Stimulated activated CD8-positive, alpha-beta memory T cell treated with anti-CD3 and anti-CD28 coated beads, Interleukin-2, amount 100 ng/mL, for 1 hour (primary cell): Measurements from ENCODE around the gene KIF18B.

ENCODE experiments used
- DNase-seq, 2 donors: peaks; one replicate each; pipeline ENCODE4 v3.0.0-alpha.2; 2020; ENCODE audit warnings: low read depth in 2 of 2

Gene KIF18B

GRCh38 chr17:44940317-44940716, 7.3 kb downstream of the KIF18B start:
- no peak for DNase-seq

GRCh38 chr17:44935116-44935515, 12.5 kb downstream of the KIF18B start:
- no peak for DNase-seq

GRCh38 chr17:44934745-44935105, 12.8 kb downstream of the KIF18B start:
- DNase-seq = no peak

- DNase-seq = no peak
Measured at GRCh38 chr17:44933824-44934744, 13.5 kb downstream of the KIF18B start.

GRCh38 chr17:44932787-44933097, 14.8 kb downstream of the KIF18B start:
- DNase-seq = no peak

GRCh38 chr17:44932096-44932786, 15.3 kb downstream of the KIF18B start:
- no peak for DNase-seq

- no peak for DNase-seq
Measured at GRCh38 chr17:44931376-44931775, 16.2 kb downstream of the KIF18B start.

GRCh38 chr17:44930667-44931066, 16.9 kb downstream of the KIF18B start:
- no peak for DNase-seq

GRCh38 chr17:44928950-44929720, 18.4 kb downstream of the KIF18B start:
- DNase-seq = no peak

- no peak for DNase-seq
Measured at GRCh38 chr17:44928136-44928535, 19.4 kb downstream of the KIF18B start.

- no peak for DNase-seq
Measured at GRCh38 chr17:44927696-44928095, 19.9 kb downstream of the KIF18B start.

- no peak for DNase-seq
Measured at GRCh38 chr17:44926821-44927525, 20.6 kb downstream of the KIF18B start.

GRCh38 chr17:44925731-44926697, 21.6 kb downstream of the KIF18B start:
- no peak for DNase-seq

- no peak for DNase-seq
Measured at GRCh38 chr17:44924107-44924544, 23.4 kb downstream of the KIF18B start.

- no peak for DNase-seq
Measured at GRCh38 chr17:44922746-44923470, 24.7 kb downstream of the KIF18B start.

GRCh38 chr17:44922136-44922535, 25.4 kb downstream of the KIF18B start:
- DNase-seq = no peak

- DNase-seq = no peak
Measured at GRCh38 chr17:44921122-44921882, 26.3 kb downstream of the KIF18B start.

- no peak for DNase-seq
Measured at GRCh38 chr17:44920565-44920940, 27.0 kb downstream of the KIF18B start.

- DNase-seq = peak in 1 of 2 donors; percentile 23
Measured at GRCh38 chr17:44919885-44920564, 27.5 kb downstream of the KIF18B start.
